Right hindlimb (tissue), 1 donor: ENCODE data around the gene SYNPO2.
"Not testable (repeated sequence)": the region's sequence is repeated elsewhere in the genome, so short reads cannot be mapped to it uniquely, and the experiment has no call there.

Source experiments
- DNase-seq: peaks from one replicate; pipeline ENCODE4 v3.0.0-alpha.2; 2018

SYNPO2 gene

DNA sequence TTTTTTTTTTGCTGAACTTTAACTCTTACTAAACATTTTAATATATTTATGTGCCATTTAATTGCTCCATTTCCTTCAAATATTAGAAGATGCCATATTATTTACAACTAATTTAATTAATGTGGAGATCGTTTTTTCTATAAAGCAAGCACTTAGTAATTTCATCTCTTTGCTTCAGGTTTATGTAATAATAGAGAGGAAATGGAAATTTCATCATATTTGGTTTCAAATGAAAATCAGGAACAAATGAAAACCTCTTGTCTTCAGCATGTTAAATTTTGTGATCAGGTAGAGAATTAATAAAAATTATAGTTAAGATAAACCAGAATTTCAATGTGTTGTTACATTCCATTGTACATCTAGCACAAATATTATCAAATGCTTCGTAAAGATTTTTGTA is 120.1 kb downstream of the SYNPO2 start:
- no peak for DNase-seq

DNA sequence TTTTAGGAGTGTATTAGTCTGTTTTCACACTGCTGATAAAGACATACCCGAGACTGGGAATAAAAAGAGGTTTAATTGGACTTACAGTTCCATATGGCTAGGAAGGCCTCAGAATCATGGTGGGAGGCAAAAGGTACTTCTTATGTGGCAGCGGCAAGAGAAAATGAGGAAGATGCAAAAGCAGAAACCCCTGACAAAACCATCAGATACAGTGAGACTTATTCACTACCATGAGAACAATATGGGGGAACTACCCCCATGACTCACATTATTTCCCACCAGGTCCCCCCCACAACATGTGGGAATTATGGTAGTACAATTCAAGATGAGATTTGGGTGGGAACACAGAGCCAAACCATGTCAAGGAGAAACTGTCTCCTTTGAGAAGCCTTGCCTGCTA is 121.6 kb downstream of the SYNPO2 start:
- not testable (repeated sequence) for DNase-seq

DNA sequence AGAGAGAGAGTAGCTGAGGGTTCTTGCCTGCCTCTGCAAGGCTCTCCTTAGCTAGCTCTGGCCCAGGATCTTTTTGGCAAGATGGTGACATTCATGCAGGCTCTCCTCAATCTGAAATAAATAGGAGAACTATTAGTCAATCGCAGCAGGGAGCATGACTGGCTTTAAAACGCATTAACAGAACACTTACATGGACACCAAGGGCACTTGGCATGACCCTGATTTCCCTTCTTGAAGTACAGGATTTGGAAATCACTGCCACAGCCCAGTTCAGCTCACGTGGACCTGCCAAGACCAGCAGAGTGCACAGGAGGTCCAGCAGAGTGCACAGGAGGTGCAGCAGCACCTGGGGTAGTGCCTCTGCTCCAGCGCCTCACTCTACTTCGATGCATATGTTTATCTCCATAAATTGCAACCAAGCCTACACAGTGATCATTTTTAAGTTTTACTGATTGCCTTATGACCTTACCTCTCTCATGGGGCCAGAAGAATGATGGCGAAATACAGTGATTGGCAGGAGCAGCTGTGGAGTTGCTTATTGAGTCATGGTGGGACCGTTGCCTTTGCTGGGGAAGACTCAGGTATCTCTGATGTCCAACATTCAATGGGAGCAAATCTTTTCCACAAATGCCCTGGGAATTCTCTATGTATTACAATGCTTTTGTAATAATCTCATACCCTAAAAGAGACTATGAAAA is 122.4 kb downstream of the SYNPO2 start:
- DNase-seq: no peak

DNA sequence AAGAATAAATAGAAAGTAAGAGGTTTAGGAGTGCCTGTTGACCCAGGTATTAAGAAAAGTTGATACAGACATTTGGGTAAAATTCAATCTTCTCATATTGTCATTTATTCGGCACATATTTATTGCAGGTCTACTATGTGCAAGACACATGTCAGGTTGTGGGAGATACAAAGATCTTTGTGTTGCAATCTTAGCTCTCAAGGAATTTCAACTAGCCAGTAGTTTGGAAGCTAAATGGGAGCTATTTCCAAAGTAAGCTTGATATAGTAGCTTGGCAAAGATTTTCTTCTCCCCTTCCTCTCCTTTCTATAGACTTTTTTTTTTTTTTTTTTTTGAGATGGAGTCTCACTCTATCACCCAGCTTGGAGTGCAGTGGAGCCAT is 122.9 kb downstream of the SYNPO2 start:
- no peak for DNase-seq

DNA sequence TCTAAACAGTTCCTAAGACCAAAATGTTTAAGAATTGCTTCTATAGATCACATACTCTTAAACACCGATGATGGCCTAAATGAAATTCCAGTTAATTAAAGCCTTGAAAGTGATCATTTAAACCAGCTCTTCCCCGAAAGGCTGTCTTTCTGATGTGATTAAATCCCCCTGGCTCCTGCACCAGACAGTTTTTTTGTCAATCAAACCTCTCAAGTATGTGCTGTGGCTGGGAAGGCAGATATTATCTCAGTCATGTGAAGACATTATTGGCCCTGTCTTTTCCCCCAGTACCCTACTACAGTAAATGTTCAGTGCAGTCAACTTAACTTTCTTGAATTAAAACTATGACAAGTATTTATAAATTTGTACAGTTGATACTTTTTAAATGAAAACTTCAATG is 126.0 kb downstream of the SYNPO2 start:
- no peak for DNase-seq

DNA sequence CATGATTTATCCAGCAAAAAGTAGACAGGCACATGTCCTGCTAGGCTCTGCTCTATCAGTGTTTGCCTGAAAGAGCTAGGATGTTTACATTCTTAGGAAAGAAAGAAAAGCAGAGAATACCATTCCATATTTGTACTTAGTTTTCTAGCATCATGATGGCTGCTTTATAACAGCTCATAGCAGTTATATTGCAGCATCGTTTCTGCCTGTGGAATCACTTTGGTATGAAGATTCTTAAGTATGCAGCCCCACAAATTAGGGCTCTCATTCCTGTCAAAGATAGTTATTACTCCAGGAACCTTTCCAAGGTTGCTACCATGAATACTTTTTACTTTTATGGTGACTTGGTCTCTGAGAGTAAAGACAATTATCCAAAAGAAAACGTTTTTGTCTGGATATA is 128.0 kb downstream of the SYNPO2 start:
- DNase-seq: no peak

DNA sequence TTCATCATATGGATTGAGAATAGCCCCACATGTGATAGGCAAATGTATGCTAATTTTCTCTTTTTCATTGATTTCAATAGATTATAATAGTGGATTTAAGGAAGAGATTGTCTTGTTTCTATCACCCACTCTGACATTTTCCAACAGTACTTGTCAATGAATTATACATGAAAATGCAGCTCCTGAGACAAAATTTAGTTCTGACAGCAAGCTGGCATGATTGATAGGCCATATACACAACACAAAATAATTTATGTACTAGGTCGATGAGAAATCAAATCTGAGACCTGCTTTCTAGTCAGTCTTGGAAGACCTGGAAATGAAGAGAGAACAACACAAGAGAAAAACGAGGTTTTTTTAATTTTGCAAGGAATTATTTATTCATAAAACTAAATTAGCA is 129.0 kb downstream of the SYNPO2 start:
- no peak for DNase-seq

DNA sequence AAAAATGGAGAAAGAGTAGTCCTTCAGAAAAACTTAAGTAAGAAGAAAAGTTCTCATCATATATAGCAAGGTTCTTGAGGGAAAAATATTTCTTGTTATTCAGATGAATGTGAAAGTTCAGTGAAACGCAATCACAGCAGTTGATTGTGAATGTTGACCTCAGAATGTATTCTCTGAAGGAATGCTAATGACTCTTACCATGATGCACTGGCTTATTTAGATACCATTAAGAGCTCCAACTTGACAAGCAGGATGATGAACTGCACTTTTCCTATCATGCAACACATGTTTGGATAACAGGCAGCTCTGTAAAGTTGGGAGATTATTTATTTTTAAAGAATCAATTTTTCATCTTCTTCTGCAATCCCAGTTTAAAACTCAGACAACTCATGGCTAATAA is 131.5 kb downstream of the SYNPO2 start:
- no peak for DNase-seq

DNA sequence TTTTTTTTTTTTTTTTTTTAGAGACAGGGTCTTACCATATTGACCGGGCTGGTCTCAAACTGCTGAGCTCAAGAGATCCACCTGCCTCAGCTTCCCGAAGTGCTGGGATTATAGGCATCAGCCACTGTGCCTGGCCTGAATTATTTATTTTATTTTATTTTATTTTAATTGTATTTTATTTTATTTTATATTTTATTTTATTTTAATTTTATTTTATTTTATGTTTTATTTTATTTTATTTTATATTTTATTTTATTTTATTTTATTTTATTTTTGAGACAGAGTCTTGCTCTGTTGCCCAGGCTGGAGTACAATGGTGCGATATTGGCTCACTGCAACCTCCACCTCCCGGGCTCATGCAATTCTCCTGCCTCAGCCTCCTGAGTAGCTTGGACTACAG is 133.9 kb downstream of the SYNPO2 start:
- not testable (repeated sequence) for DNase-seq

DNA sequence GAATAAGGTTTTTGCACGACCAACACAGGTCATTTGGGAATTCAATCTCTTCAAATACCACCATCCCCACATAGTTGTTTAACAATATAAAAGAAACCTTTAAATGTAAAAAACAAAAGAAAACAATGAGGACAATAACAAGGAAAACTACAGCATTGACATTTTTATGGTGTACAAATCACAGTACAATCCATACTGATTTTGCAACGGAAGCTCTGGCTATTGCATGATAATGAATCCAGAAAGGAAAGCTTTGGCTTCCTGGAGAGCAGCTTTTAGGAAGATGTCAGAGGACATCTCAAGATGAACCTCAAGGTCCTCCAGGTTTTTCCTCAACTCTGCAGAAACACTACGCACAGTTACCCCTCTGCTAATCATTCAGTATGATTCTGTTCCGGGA is 135.4 kb downstream of the SYNPO2 start:
- no peak for DNase-seq

DNA sequence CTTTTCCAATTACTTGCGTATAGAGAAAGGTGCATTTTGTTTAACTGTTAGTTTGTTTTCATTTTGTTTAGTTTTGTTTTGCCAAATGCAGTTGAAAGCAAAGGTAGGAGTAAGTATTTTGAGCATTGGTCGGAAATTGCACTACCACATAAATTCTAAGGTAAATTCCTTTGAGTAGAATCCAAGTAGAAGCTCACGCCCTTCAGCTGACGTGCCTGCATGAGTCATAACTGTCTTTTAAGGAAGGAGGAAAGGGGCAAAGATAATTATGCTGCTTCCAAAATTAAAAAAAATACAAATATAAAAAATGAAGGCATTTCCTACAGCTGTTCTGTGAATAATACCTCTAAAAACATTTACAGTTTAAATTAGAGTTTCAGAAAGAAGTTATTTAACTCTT is 136.8 kb downstream of the SYNPO2 start:
- no peak for DNase-seq

DNA sequence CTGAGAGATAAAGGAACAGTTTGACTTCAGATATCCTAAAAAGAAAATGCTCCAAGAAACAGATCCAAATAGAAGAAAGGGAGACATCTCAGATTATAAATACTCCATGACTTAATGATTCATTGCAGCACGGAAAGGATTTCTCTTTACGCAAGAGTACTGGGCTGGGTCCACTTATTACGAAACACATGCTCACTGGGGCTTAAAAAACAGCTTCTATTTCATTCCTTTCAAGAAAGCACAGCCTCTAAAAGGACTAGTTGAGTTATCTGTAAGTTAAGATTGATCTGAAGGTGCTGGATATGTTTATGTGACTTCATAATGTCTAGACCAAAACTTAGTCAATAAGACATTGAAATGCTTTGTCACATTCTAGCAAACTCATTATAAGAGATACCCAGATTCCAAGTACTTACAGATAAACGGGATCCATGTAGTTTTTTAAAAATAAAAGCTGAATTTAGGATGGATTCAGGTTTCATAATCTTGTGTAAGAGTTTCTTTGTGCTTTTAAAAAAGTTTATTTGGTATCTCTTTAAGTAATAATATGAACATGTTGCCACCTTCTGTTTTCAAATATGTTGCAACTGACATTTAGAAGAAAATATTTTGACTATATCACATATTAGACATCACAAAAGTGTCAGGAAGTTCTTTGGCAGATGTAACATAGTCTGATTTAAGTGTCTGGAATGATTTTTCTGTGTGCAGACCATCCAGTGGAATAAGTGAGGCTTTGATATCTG is 137.4 kb downstream of the SYNPO2 start:
- no peak for DNase-seq

DNA sequence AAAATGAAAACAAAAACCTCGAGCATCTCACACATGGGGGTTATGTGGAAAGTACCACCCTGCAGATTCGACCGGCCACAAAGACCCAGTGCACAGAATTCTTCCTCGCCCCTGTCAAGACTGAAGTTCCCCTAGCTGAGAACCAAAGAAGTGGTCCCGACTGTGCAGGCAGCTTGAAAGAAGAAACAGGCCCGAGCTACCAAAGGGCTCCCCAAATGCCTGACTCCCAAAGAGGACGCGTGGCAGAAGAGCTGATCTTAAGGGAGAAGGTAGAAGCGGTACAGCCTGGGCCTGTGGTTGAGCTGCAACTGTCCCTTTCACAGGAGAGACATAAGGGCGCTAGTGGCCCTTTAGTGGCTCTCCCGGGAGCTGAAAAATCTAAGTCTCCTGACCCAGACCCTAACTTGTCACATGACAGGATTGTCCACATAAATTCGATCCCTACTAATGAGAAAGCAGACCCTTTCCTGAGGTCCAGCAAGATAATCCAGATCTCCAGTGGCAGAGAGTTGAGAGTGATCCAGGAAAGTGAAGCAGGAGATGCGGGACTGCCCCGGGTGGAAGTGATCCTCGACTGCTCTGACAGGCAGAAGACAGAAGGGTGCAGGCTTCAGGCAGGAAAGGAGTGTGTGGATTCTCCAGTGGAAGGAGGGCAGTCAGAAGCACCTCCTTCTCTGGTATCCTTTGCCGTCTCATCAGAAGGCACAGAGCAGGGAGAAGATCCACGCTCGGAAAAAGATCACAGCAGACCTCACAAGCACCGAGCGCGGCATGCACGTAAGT is 138.2 kb downstream of the SYNPO2 start:
- DNase-seq: peak; percentile 31

DNA sequence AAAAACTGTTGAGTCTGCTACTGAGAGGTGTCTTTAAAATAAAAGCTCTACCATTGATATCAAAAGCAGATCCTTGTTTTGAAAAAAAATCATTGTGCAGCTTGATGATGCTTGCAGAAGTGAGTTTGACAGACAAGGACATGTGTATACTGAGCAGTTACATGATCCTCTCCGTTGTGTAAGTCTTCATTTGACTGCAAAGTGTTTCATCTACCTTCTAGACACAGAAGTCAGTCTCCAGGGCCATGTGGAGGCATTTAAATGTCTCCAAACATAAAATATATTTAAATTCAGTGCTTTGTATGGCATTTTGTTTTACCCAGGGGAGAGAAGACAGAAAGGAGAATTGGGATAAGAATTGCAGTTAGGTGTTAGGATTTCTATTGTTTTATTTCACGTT is 139.2 kb downstream of the SYNPO2 start:
- DNase-seq: no peak

DNA sequence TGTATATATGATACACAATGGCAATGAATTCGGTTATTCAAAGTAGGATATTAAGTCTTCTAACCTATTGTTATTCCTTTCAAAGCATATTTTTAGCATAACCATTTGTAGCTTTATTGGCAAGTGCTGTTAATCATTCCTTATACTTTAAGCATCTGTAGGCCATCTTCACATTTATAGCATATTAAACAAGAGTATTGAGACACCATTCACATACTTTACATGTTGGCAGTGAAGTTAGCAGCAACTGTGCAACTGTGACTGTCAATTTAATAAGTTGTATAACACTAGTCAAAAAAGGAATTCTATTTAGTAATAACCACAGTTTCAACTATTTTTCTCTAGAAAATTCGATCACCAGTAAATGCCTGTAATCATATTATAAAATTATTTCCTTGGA is 139.6 kb downstream of the SYNPO2 start:
- no peak for DNase-seq

DNA sequence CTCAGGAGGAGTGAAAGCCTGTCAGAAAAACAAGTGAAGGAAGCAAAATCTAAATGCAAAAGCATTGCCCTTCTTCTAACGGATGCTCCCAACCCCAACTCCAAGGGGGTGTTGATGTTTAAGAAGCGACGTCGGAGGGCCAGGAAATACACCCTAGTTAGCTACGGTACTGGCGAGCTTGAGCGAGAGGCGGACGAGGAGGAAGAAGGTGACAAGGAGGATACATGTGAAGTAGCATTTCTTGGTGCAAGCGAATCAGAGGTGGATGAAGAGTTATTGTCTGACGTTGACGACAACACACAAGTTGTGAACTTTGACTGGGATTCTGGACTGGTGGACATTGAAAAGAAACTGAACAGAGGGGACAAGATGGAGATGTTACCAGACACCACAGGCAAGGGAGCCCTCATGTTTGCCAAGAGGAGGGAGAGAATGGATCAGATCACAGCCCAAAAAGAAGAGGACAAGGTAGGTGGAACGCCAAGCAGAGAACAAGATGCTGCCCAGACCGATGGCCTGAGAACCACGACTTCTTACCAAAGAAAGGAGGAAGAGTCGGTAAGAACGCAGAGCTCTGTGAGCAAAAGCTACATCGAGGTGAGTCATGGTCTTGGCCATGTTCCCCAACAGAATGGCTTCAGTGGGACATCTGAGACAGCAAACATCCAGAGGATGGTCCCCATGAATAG is 141.3 kb downstream of the SYNPO2 start:
- DNase-seq: no peak

DNA sequence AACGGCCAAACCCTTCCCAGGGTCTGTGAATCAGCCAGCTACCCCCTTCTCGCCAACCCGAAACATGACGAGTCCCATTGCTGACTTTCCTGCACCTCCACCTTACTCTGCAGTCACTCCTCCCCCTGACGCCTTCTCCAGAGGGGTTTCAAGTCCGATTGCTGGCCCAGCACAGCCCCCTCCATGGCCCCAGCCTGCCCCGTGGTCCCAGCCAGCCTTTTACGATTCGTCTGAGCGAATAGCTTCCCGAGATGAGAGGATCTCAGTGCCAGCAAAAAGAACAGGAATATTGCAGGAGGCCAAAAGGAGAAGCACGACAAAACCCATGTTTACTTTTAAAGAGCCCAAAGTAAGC is 141.9 kb downstream of the SYNPO2 start:
- no peak for DNase-seq

DNA sequence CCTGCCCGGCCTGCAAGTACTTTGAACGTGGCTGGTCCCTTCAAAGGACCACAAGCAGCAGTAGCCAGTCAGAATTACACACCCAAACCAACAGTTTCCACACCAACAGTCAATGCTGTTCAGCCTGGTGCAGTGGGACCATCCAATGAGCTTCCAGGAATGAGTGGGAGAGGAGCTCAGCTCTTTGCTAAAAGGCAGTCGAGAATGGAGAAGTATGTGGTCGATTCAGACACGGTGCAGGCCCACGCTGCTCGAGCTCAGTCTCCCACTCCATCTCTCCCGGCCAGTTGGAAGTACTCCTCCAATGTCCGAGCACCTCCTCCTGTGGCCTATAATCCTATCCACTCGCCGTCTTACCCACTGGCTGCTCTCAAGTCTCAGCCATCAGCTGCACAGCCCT is 142.6 kb downstream of the SYNPO2 start:
- no peak for DNase-seq

DNA sequence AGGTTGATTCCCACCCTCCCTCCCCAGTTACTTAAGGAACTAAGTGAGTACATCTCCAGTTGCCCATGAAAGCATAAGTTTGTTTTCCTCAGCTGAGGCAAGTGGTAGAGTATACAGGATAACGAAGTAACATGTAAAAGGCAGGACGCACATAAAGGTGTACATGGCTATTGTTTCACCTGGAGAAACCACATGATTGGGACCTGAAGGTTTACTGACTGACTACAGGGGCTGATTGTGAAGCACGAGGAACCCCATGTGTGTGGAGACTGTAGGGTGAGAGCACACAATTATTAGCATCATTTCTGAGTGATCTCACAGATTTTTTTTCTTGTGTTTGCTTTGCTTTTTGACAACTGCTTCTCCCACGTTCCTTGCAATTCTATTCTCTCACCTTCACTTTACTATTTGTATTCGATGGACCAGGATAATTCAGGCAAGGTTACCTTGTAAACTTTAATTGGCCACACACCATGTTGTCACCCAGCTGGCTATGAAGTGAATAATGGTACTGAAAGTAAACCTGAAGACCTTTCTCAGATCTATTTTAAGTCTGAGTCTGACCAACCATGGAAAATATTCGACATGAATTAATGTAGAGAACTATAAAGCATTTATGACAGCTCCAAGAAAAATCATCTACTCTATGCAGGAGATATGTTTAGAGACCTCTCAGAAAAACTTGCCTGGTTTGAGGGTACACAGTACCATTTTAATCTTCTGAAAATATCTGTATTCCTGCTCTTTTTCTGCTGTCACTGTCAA is 144.4 kb downstream of the SYNPO2 start:
- DNase-seq: no peak

DNA sequence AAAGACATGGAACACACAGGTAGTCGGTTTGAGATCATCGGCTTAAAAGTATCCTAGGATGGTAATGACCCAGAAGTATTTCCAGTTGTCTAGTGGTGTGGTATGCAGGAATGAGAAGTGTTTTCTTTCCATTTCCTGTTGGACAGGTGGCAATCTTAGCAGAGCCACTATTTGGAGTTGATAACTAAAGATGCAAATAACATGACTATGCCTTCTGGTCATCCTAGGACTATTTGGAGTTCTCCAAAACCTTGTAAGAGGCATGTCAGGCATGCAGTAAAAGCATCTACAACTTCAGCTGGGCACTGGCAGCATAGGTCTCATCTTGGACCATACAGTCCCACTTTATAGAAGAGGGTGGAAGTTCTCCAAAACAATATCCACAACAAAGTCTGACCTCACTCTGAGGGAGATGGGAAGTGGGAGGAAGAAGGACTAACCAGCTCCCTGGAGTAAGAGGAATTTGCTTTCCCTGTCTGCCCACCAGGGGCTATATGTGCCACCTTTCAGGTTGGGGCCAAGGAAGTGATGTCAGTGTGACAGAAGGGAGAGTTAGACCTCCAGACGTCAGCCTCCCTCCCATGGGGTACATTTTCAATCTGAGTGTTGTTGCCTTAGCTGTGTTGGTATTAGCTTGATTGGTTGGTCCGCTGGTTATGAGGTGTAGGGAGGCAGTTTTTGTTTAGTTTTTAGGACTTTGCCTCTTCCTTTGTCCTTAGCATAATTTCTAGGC is 145.8 kb downstream of the SYNPO2 start:
- DNase-seq: no peak

DNA sequence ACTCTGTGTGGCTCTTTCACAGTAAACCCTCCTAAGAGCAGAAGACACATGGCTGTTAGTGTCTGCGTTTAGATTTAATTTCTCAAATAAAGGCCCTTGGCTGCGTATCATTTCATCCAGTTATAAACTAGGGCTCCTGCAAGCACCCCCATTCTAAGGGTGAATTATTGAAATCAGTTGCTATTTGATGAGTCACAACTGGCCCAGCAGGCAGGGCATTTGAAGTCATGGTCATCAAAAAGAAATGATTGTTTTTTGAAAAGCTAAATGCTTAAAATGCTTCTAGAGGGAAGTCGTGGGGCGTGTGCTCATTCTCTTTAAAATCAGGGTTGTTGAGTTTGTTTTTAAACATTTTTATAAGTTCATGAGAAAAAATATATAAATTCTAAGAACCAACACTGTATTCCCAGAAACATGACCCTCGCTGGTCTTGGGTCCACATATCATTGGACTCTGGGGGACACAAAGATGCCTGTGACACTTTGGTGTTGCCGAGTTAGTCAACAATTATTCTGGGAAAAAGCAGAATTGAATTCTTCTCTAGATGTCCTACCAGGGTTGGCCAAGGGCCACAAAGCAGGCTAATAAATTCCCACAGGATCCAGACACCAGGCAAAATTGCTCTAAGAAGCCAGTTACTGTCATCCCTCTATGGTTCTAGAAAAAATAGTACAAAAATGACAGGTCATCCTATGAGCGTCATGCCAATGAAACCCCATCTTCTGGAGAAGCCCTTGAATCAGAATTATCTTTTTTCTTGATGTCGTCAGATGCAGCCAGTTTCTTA is 147.5 kb downstream of the SYNPO2 start:
- DNase-seq: no peak
